HepG2 (cell line): Measurements from ENCODE around the gene HOXD8. TPM values are rescaled to one million over a fixed set of nuclear protein-coding genes. Genes with fewer than 3 reads are reported as not detected.
A peak's percentile ranks its signal among the peaks of the same experiment; 100 is the strongest.

Experiments
- ATF5 ChIP-seq: sonication (generic); formaldehyde crosslinking; IDR thresholded peaks from 2 replicates; pipeline ENCODE4 v1.4.0; 2020; ENCODE audit warnings: mild to moderate bottlenecking, low read depth, missing genetic modification reagents
- CENPBD1 ChIP-seq: sonication (generic); formaldehyde crosslinking; IDR thresholded peaks from 2 replicates; pipeline ENCODE4 v1.8.0; 2022; ENCODE audit warnings: missing genetic modification reagents, low read depth, mild to moderate bottlenecking, borderline replicate concordance
- NCOA1 ChIP-seq: sonication (generic); formaldehyde crosslinking; IDR thresholded peaks from 2 replicates; pipeline ENCODE4 v1.9.0; 2021; ENCODE audit warnings: missing genetic modification reagents
- RCOR2 ChIP-seq: IDR thresholded peaks from 2 replicates; pipeline ENCODE4 v1.6.1; 2016; ENCODE audit warnings: missing biosample characterization, missing genetic modification reagents
- SATB2 ChIP-seq: sonication (generic); formaldehyde crosslinking; IDR thresholded peaks from 2 replicates; pipeline ENCODE4 v1.5.0; 2020; ENCODE audit warnings: missing genetic modification reagents
- UBTF ChIP-seq: sonication (generic); formaldehyde crosslinking; IDR thresholded peaks from 2 replicates; pipeline ENCODE4 v1.4.0; 2020; ENCODE audit warnings: mild to moderate bottlenecking, missing genetic modification reagents
- ZFAT ChIP-seq: sonication (generic); formaldehyde crosslinking; conservative IDR thresholded peaks from 2 replicates; pipeline ENCODE4 v1.8.1; 2023; ENCODE audit warnings: missing genetic modification reagents, inconsistent platforms
- ZFP41 ChIP-seq: sonication (generic); formaldehyde crosslinking; IDR thresholded peaks from 2 replicates; pipeline ENCODE4 v1.4.0; 2020; ENCODE audit warnings: mild to moderate bottlenecking, missing genetic modification reagents, borderline replicate concordance
- ZHX2 ChIP-seq, 2 experiments: sonication (generic) in 1 of 2; formaldehyde crosslinking in 1 of 2; IDR thresholded peaks; 2 replicates each; pipeline versions ENCODE4 v1.6.1 to v1.9.0; 2014 to 2022; ENCODE audit warnings: antibody characterized with exemption in 1 of 2, borderline replicate concordance in 1 of 2, inconsistent platforms in 1 of 2, low read depth in 1 of 2, missing genetic modification reagents in 1 of 2
- ZMYM3 ChIP-seq: sonication (generic); formaldehyde crosslinking; IDR thresholded peaks from 2 replicates; pipeline ENCODE4 v1.5.1; 2020; ENCODE audit warnings: mild to moderate bottlenecking, missing genetic modification reagents
- ZNF317 ChIP-seq: sonication (generic); formaldehyde crosslinking; IDR thresholded peaks from 2 replicates; pipeline ENCODE4 v1.5.0; 2020; ENCODE audit warnings: mild to moderate bottlenecking, missing genetic modification reagents
- ZNF543 ChIP-seq: sonication (generic); formaldehyde crosslinking; IDR thresholded peaks from 2 replicates; pipeline ENCODE4 v1.4.0; 2020; ENCODE audit warnings: mild to moderate bottlenecking, missing genetic modification reagents
- ZNF687 ChIP-seq: sonication (generic); formaldehyde crosslinking; IDR thresholded peaks from 2 replicates; pipeline ENCODE4 v1.5.1; 2020; ENCODE audit warnings: mild to moderate bottlenecking, missing genetic modification reagents, moderate library complexity
- ZNF761 ChIP-seq: sonication (generic); formaldehyde crosslinking; conservative IDR thresholded peaks from 2 replicates; pipeline ENCODE4 v1.4.0; 2020; ENCODE audit warnings: mild to moderate bottlenecking, missing genetic modification reagents
- polyA plus RNA-seq, 8 experiments: library from polyadenylated mRNA; depleted of rRNA in 3 of 8; stranded (reverse) in 7 of 8; unstranded in 1 of 8; fragments of >200 nt; fragmentation: Illumina TruSeq in 4 of 8; extraction: Trizol in 4 of 8; gene quantifications; 2 replicates each; pipeline versions ENCODE4 v1.2.1 to v1.2.3, GENCODE V29; 2011 to 2016; ENCODE audit warnings: low read depth in 4 of 8, missing spikeins in 1 of 8, mixed read lengths in 1 of 8; ENCODE audit not compliant: insufficient read depth in 1 of 8
- total RNA-seq, 5 experiments: library from RNA; depleted of rRNA; stranded (reverse); fragments of >200 nt; fragmentation: Illumina TruSeq; extraction: Trizol; gene quantifications; 2 replicates each; pipeline ENCODE4 v1.2.3, GENCODE V29; 2016; ENCODE audit warnings: low read depth in 1 of 5

Gene HOXD8
- total and polyA plus RNA-seq, 2 of the 13 experiments (the other 11 are each of a cell fraction or from before 2014, with no cell fraction given), result not detected

- TF ChIP-seq RCOR2 (CRISPR knock-in tag) (no peak), UBTF (CRISPR knock-in tag) (peak; percentile 55; the same call in 1 of the 2 replicates), ZNF543 (no peak; the same call in 1 of the 2 replicates), ZNF761 (no peak; the same call in 1 of the 2 replicates), ZMYM3 (CRISPR knock-in tag) (peak; percentile 12; the same call in 1 of the 2 replicates), CENPBD1 (no peak; the same call in 1 of the 2 replicates), ZFAT (CRISPR knock-in tag) (no peak), ZFP41 (CRISPR knock-in tag) (0 out of 2 replicates have a peak, but pooled peaks have one; percentile 43), ATF5 (CRISPR knock-in tag) (no peak), SATB2 (CRISPR knock-in tag) (no peak), NCOA1 (CRISPR knock-in tag) (no peak), ZHX2 (IDR thresholded peaks at IDR 0.05; ENCODE audit: low read depth) (no peak), ZHX2 (CRISPR knock-in tag; IDR thresholded peaks at IDR 0.05; ENCODE audit: borderline replicate concordance) (no peak), ZNF317 (CRISPR knock-in tag) (peak; percentile 24; the same call in 1 of the 2 replicates), ZNF687 (CRISPR knock-in tag) (peak; percentile 91)
Observed at GRCh38 chr2:176140513-176141317, 11.2 kb downstream of the HOXD8 start (continued).
